OCI-LY7 (cell line): Measurements from ENCODE around the gene CILP2. TPM values are rescaled to one million over a fixed set of nuclear protein-coding genes. Genes with fewer than 3 reads are reported as not detected.

Experiments used
- BruUV-seq: library from RNA; stranded (reverse); fragments of 400-500 nt; replicated peaks from 2 replicates; lab custom pipeline; 2021; lab: Mats Ljungman, UMichigan
- CTCF ChIA-PET: fragments of 300-600 bp; sonication (Branson Sonifier 250); formaldehyde crosslinking; loops from one replicate; lab custom pipeline; 2022; ENCODE audit warnings: antibody characterized with exemption; ENCODE audit not compliant: unreplicated experiment; lab: Charles Lee
- POLR2A ChIA-PET: fragments of 300-600 bp; sonication (Branson Sonifier 250); formaldehyde crosslinking; loops from one replicate; lab custom pipeline; 2022; ENCODE audit warnings: antibody characterized with exemption; lab: Charles Lee
- DNase-seq: peaks from one replicate; pipeline ENCODE4 v3.0.0-alpha.2; 2015; ENCODE audit warnings: low spot score
- H2AFZ ChIP-seq: fragments of 200-600 bp; sonication (generic), shearing (Covaris generic); 2 replicates; pipeline ENCODE4 v1.6.1; 2014; ENCODE audit warnings: mild to moderate bottlenecking, antibody characterized with exemption, low read length, moderate library complexity
- H3K27ac ChIP-seq: fragments of 200-600 bp; sonication (generic); 2 replicates; pipeline ENCODE4 v1.5.1; 2014; ENCODE audit warnings: mixed run types, low read depth, mild to moderate bottlenecking, moderate library complexity, low read length, inconsistent platforms; ENCODE audit not compliant: poor library complexity, severe bottlenecking
- H3K36me3 ChIP-seq: fragments of 200-600 bp; sonication (generic); 2 replicates; pipeline ENCODE4 v1.6.1; 2014; ENCODE audit warnings: mild to moderate bottlenecking, antibody characterized with exemption, low read length, moderate library complexity, mixed read lengths; ENCODE audit not compliant: insufficient read depth
- H3K4me1 ChIP-seq: fragments of 200-600 bp; sonication (generic); 2 replicates; pipeline ENCODE4 v1.5.1; 2014; ENCODE audit warnings: mild to moderate bottlenecking, low read length; ENCODE audit not compliant: insufficient read depth, poor library complexity, severe bottlenecking
- H3K4me2 ChIP-seq: fragments of 200-600 bp; sonication (generic); 2 replicates; pipeline ENCODE4 v1.6.1; 2014; ENCODE audit warnings: mild to moderate bottlenecking, low read length
- H3K4me3 ChIP-seq: fragments of 200-600 bp; sonication (generic); 2 replicates; pipeline ENCODE4 v1.5.1; 2014; ENCODE audit warnings: mild to moderate bottlenecking, low read depth, low read length; ENCODE audit not compliant: poor library complexity, severe bottlenecking
- H3K79me2 ChIP-seq: fragments of 200-600 bp; sonication (generic); 2 replicates; pipeline ENCODE4 v1.6.1; 2016; ENCODE audit warnings: low read depth, mild to moderate bottlenecking, low read length, moderate library complexity, mixed read lengths; ENCODE audit not compliant: insufficient read depth
- H3K9me2 ChIP-seq: fragments of 200-600 bp; sonication (generic); 2 replicates; pipeline ENCODE4 v1.6.1; 2016; ENCODE audit warnings: mild to moderate bottlenecking, low read length, mixed read lengths; ENCODE audit not compliant: insufficient read depth
- H3K9me3 ChIP-seq: fragments of 200-600 bp; sonication (generic); 2 replicates; pipeline ENCODE4 v1.6.1; 2014; ENCODE audit warnings: mild to moderate bottlenecking, mixed run types, low read length, mixed read lengths
- H4K20me1 ChIP-seq: fragments of 200-600 bp; sonication (generic); 2 replicates; pipeline ENCODE4 v1.6.1; 2014; ENCODE audit warnings: mild to moderate bottlenecking, antibody characterized with exemption, low read length, moderate library complexity, mixed read lengths; ENCODE audit not compliant: insufficient read depth
- EZH2phosphoT487 ChIP-seq: fragments of 200-600 bp; sonication (generic); IDR thresholded peaks from 2 replicates; pipeline ENCODE4 v1.6.1; 2018; ENCODE audit warnings: low read depth, borderline replicate concordance, mild to moderate bottlenecking, mixed run types, antibody characterized with exemption, low read length, moderate library complexity, mixed read lengths
- intact Hi-C: fragments of 100-400 bp; cut with micrococcal nuclease; formaldehyde crosslinking; loops from one replicate; pipeline ENCODE4 v1.10.0; 2022; ENCODE audit not compliant: unreplicated experiment
- total RNA-seq, 2 experiments: library from RNA; depleted of rRNA in 1 of 2; stranded (reverse); fragments of >200 nt in 1 of 2; shearing (Covaris generic) in 1 of 2; gene quantifications; 2 replicates each; pipeline ENCODE4 v1.2.3, GENCODE V29; 2014 to 2022
- TF ChIP-seq, protein P1 (sequence below): fragments of 200-600 bp; sonication (generic); conservative IDR thresholded peaks from 2 replicates; pipeline ENCODE4 v1.5.1; 2014; ENCODE audit warnings: mild to moderate bottlenecking, antibody characterized with exemption, low read length, moderate library complexity, mixed read lengths

Gene CILP2
- total RNA-seq, 2 experiments from 2014 or later, result 0.19 to 0.51 TPM

DNA sequence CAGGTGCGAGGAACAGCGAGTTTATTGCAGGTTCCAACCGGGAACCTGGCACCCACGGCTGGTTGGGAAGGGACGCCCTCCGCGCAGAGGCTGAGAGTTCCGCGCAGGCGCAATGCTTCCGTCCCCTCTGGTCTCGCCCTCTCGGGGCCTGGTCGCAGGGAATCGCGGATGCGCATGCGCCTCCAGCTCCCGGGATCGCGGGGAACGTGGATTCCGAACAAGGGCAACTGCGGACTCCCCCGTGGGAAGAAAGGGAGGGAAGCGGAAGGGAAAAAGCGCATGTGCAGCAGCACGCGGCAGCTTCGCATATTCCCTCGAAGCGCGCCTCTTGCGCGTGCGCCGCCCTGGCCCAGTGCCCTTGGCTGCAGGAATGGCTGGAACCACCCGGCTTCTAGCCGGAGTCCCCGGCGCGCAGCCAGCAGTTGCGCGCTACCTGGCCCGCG, 23.8 kb upstream of the CILP2 start:
- Histone ChIP-seq H3K4me1 (peaks cover 25% of the 10 kb centered on the region), H3K4me2 (no peak overlapping the region), H2AFZ (no peak overlapping the region), H3K79me2 (peaks cover 30% of the 10 kb centered on the region), H3K9me3 (no peaks in the 10 kb centered on the region), H4K20me1 (no peaks in the 10 kb centered on the region), H3K36me3 (peaks cover 9% of the 10 kb centered on the region), H3K9me2 (no peaks in the 10 kb centered on the region), H3K4me3 (no peak overlapping the region), H3K27ac (no peak overlapping the region)
- ChIA-PET CTCF (no interaction called here), POLR2A (no interaction called here)
- TF ChIP-seq, protein P1, sequence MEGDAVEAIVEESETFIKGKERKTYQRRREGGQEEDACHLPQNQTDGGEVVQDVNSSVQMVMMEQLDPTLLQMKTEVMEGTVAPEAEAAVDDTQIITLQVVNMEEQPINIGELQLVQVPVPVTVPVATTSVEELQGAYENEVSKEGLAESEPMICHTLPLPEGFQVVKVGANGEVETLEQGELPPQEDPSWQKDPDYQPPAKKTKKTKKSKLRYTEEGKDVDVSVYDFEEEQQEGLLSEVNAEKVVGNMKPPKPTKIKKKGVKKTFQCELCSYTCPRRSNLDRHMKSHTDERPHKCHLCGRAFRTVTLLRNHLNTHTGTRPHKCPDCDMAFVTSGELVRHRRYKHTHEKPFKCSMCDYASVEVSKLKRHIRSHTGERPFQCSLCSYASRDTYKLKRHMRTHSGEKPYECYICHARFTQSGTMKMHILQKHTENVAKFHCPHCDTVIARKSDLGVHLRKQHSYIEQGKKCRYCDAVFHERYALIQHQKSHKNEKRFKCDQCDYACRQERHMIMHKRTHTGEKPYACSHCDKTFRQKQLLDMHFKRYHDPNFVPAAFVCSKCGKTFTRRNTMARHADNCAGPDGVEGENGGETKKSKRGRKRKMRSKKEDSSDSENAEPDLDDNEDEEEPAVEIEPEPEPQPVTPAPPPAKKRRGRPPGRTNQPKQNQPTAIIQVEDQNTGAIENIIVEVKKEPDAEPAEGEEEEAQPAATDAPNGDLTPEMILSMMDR, result no peak
- no peak for TF ChIP-seq EZH2phosphoT487
- DNase-seq, result no peak
- BruUV-seq, result no TSS peak
- intact Hi-C loops, result no loop called here

DNA sequence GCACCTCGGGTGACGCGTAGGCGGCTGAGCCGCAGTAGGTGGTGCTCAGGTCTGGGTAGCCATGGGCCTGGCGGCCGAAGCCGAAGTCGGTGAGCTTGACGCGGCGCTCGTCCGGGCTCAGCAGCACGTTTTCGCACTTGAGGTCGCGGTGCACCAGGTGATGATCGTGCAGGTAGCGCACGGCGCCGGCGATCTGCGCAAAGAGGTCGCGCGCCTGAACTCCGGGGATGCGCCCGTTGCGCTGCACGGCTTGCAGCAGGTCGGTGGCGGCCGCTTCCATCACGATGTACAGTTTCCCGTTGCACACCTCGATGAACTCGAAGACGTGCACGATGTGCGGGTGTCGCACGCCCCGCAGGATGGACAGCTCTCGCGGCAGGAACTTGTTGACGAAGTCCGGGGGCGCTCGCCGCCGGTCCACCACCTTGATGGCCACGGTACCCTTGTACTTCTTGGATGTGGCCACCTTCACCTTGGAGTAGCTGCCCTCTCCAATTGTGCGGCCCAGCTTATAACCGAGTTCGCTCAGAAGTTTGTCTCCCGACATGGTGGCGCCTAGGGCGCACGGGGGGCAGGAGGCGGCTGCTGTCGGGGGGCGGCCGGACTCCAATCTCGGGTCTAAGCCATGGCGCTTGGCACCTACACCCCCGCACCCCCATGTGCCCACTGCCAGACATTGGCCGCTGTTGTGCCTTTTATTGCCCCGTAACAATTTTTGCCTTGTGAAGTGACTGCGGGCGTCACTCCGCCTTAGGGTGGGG, 23.0 kb upstream of the CILP2 start, which contains the start of gene TSSK6:
Gene TSSK6, minus strand, starts transcription at position 668 of the 761 bp plus-strand sequence. Its CDS starts 121 bp downstream, at position 547.
- intact Hi-C loops, result no loop called here
- Histone ChIP-seq H3K27ac (peak within 1 kb of the TSS; percentile 56), H4K20me1 (no peaks in the 10 kb centered on the region), H3K9me3 (no peaks in the 10 kb centered on the region), H3K36me3 (peaks cover 17% of the 10 kb centered on the region), H3K4me1 (peaks cover 29% of the 10 kb centered on the region), H3K4me2 (peak within 1 kb of the TSS; percentile 70), H3K79me2 (peaks cover 38% of the 10 kb centered on the region), H3K4me3 (peak within 1 kb of the TSS; percentile 90), H3K9me2 (no peaks in the 10 kb centered on the region), H2AFZ (peak within 1 kb of the TSS; percentile 43; the same call in 1 of the 2 replicates)
- POLR2A ChIA-PET, result interaction anchor here (1.4 to 2.2 kb wide), 3 partner anchors 8 to 140 kb away, joined by 3 to 7 read pairs (median 3); no protein-coding TSS in a partner anchor
- no TSS peak for BruUV-seq
- TF ChIP-seq EZH2phosphoT487, result no peak
- TF ChIP-seq, protein P1, result no peak
- DNase-seq, result no peak
- CTCF ChIA-PET, result no interaction called here
